Calu3 (cell line): Measurements from ENCODE around the gene WDR7. TPM values are rescaled to one million over a fixed set of nuclear protein-coding genes. Genes with fewer than 3 reads are reported as not detected.

Experiments
- BruUV-seq: library from RNA; stranded (reverse); fragments of 400-500 nt; replicated peaks from 2 replicates; lab custom pipeline; 2021; lab: Mats Ljungman, UMichigan
- CTCF ChIA-PET: fragments of 300-600 bp; sonication (Branson Sonifier 250); formaldehyde crosslinking; loops from one replicate; lab custom pipeline; 2022; ENCODE audit warnings: antibody characterized with exemption; lab: Charles Lee
- DNase-seq: peaks from one replicate; pipeline ENCODE4 v3.0.0; 2022
- H3K27ac Mint-ChIP-seq: one replicate; pipeline ENCODE4 v1.8.0; 2022; ENCODE audit warnings: mixed read lengths; ENCODE audit not compliant: unreplicated experiment
- H3K27me3 Mint-ChIP-seq: one replicate; pipeline ENCODE4 v1.8.0; 2022; ENCODE audit warnings: mixed read lengths; ENCODE audit not compliant: unreplicated experiment
- H3K36me3 Mint-ChIP-seq: one replicate; pipeline ENCODE4 v1.8.0; 2022; ENCODE audit warnings: mild to moderate bottlenecking, moderate library complexity, mixed read lengths; ENCODE audit not compliant: insufficient read depth, unreplicated experiment
- H3K4me1 Mint-ChIP-seq: one replicate; pipeline ENCODE4 v1.8.0; 2022; ENCODE audit warnings: mild to moderate bottlenecking, low read depth, mixed read lengths; ENCODE audit not compliant: unreplicated experiment
- H3K4me3 Mint-ChIP-seq: one replicate; pipeline ENCODE4 v1.8.0; 2022; ENCODE audit warnings: mild to moderate bottlenecking, low read depth, moderate library complexity, mixed read lengths; ENCODE audit not compliant: unreplicated experiment
- H3K9me3 Mint-ChIP-seq: one replicate; pipeline ENCODE4 v1.8.0; 2022; ENCODE audit warnings: low read depth, mixed read lengths; ENCODE audit not compliant: unreplicated experiment
- intact Hi-C: fragments of 100-400 bp; cut with micrococcal nuclease; formaldehyde crosslinking; loops from one replicate; pipeline ENCODE4 v1.10.0; 2022; ENCODE audit not compliant: unreplicated experiment
- total RNA-seq: library from RNA; stranded (reverse); gene quantifications from 2 replicates; pipeline ENCODE4 v1.2.3, GENCODE V29; 2022
- TF ChIP-seq, protein P1 (sequence below): fragments of 200-600 bp; IDR thresholded peaks from one replicate; pipeline ENCODE4 v1.8.0; 2022; ENCODE audit warnings: antibody characterized with exemption; ENCODE audit not compliant: unreplicated experiment

Gene WDR7
- total RNA-seq, 1 experiment from 2014 or later, result 16.2 TPM

DNA sequence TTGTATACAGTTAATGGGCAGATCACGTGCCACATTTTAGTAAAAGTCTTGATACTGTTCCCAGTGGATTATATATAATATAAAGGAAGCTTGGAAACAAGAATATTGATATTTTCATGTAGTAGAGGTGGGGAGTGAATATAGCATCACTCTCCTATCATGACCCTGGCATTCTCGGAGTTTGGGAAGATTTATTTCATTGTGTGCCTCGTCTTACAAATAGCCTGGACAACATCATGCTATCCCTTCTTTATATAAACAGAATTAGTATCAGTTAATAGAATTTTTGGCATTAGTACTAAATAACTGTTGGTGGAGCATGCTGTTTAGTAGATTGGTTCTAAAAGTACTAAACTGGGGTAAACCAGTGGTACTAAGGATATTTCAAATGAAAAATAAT lies 283.7 kb downstream of the WDR7 start:
- no TSS peak for BruUV-seq
- intact Hi-C loops, result no loop called here
- TF ChIP-seq, protein P1, sequence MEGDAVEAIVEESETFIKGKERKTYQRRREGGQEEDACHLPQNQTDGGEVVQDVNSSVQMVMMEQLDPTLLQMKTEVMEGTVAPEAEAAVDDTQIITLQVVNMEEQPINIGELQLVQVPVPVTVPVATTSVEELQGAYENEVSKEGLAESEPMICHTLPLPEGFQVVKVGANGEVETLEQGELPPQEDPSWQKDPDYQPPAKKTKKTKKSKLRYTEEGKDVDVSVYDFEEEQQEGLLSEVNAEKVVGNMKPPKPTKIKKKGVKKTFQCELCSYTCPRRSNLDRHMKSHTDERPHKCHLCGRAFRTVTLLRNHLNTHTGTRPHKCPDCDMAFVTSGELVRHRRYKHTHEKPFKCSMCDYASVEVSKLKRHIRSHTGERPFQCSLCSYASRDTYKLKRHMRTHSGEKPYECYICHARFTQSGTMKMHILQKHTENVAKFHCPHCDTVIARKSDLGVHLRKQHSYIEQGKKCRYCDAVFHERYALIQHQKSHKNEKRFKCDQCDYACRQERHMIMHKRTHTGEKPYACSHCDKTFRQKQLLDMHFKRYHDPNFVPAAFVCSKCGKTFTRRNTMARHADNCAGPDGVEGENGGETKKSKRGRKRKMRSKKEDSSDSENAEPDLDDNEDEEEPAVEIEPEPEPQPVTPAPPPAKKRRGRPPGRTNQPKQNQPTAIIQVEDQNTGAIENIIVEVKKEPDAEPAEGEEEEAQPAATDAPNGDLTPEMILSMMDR, result no peak
- Mint-ChIP-seq H3K27me3 (no peaks in the 10 kb centered on the region), H3K4me1 (no peaks in the 10 kb centered on the region), H3K4me3 (no peak overlapping the region), H3K27ac (no peak overlapping the region), H3K36me3 (no peaks in the 10 kb centered on the region), H3K9me3 (no peaks in the 10 kb centered on the region)
- no peak for DNase-seq
- CTCF ChIA-PET, result no interaction called here

DNA sequence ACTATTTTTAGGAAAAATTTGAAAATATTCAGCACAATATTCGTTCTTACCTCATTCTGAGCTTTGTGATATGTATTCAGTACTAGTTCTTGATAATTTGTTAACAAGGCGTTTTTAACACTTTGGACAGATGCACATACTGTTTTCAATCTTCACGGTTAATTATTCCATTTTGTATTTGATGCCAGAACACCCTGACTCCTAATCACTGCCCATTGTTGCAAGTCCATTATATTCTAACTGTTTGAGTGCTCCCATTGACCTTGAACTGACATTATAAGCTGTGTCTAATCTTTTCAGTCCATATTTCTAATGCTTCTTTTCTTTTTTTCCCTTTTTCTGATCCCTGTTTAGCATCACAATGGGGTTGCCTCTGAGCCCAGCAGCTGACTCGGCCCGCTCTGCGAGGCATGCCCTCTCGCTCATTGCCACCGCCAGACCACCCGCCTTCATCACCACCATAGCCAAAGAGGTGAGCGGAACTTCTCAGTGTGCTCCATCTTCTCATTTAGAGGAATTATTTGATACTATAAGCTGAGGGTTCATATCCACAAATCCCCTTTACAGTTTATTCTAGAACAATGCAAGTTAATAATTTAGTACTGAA lies 284.4 kb downstream of the WDR7 start:
- Mint-ChIP-seq H3K27me3 (no peaks in the 10 kb centered on the region), H3K9me3 (no peaks in the 10 kb centered on the region), H3K27ac (no peak overlapping the region), H3K4me1 (no peaks in the 10 kb centered on the region), H3K36me3 (no peaks in the 10 kb centered on the region), H3K4me3 (no peak overlapping the region)
- CTCF ChIA-PET, result no interaction called here
- DNase-seq, result no peak
- TF ChIP-seq, protein P1, result no peak
- BruUV-seq, result no TSS peak
- intact Hi-C loops, result no loop called here

DNA sequence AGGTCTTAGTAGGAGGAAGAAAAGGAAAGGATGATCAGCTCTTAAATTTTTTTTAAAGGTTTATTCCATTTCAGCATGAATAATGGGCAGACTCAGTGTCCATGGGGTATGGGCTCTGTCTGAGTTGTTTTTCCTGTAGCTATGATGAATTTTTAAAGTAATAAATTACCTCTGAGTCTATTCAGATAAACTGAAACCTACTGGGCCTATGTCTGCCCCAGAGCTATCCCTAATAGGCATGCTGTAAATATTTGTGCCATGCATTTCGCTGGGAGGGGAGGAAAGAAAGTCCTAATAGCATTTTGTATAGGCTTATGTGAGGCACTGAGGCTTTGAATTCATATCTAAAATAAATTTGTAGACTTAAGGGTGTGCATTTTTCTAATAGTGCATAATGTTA lies 285.3 kb downstream of the WDR7 start:
- DNase-seq, result no peak
- no peaks in the 10 kb centered on the region for H3K36me3 Mint-ChIP-seq
- TF ChIP-seq, protein P1, result no peak
- H3K4me1 Mint-ChIP-seq, result no peaks in the 10 kb centered on the region
- CTCF ChIA-PET, result no interaction called here
- intact Hi-C loops, result no loop called here
- no TSS peak for BruUV-seq
- H3K4me3 Mint-ChIP-seq, result no peak overlapping the region
- H3K27ac Mint-ChIP-seq, result no peak overlapping the region
- no peaks in the 10 kb centered on the region for H3K27me3 Mint-ChIP-seq
- no peaks in the 10 kb centered on the region for H3K9me3 Mint-ChIP-seq

DNA sequence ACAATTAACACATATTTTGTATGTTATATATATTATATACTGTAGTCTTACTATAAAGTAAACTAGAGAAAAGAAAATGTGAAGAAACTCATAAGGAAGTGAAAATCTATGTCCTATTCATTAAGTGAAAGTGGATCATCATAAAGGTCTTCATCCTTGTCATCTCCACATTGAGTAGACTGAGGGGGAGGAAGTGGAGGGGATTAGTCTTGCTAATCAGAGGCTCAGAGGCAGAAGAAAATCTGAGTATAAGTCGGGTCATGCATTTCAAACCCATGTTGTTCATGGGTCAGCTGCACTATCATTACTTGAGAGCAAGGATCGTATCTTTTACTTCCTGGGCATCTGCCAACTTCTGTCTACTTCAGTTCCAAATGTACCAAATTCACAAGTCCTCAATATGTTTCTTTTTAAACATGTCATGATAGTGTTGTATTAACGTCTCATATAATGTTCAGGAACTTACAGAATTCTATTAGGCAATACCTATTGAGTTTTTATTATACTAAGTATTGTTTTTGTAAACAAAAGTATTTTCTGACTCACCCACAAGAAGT lies 286.8 kb downstream of the WDR7 start:
- no peaks in the 10 kb centered on the region for H3K36me3 Mint-ChIP-seq
- no peak overlapping the region for H3K4me3 Mint-ChIP-seq
- no TSS peak for BruUV-seq
- H3K27me3 Mint-ChIP-seq, result no peaks in the 10 kb centered on the region
- TF ChIP-seq, protein P1, result no peak
- H3K9me3 Mint-ChIP-seq, result no peaks in the 10 kb centered on the region
- CTCF ChIA-PET, result no interaction called here
- DNase-seq, result no peak
- intact Hi-C loops, result no loop called here
- no peak overlapping the region for H3K27ac Mint-ChIP-seq
- H3K4me1 Mint-ChIP-seq, result no peaks in the 10 kb centered on the region
